Measurements from ENCODE around the gene MRPL53. TPM values are rescaled to one million over a fixed set of nuclear protein-coding genes. Genes with fewer than 3 reads are reported as not detected.

The MRPL53 gene
- total and polyA plus RNA-seq, 2 of the 13 experiments (the other 11 are each of a cell fraction or from before 2014, with no cell fraction given): 34.3 to 51.9 TPM

GRCh38 chr2:74503506-74504475 lies 31.3 kb upstream of the MRPL53 start (continued):
- TF ChIP-seq NR3C1 (CRISPR knock-in tag; IDR thresholded peaks at IDR 0.05) (no peak), ZBTB33 (CRISPR knock-in tag; IDR thresholded peaks at IDR 0.05) (no peak), SNAPC5 (CRISPR knock-in tag; IDR thresholded peaks at IDR 0.05; ENCODE audit: borderline replicate concordance) (no peak), TAF15 (IDR thresholded peaks at IDR 0.05; ENCODE audit: low read depth, low read length, poor library complexity, severe bottlenecking) (no peak), STAG1 (CRISPR knock-in tag; IDR thresholded peaks at IDR 0.05) (no peak), ZNF879 (CRISPR knock-in tag; IDR thresholded peaks at IDR 0.05) (no peak), SETDB1 (CRISPR knock-in tag; IDR thresholded peaks at IDR 0.05; ENCODE audit: borderline replicate concordance) (no peak), ZKSCAN8 (CRISPR knock-in tag; IDR thresholded peaks at IDR 0.05; ENCODE audit: borderline replicate concordance) (no peak), ZNF280D (CRISPR knock-in tag; IDR thresholded peaks at IDR 0.05) (no peak), TOE1 (CRISPR knock-in tag; IDR thresholded peaks at IDR 0.05) (no peak), ZNF772 (CRISPR knock-in tag; IDR thresholded peaks at IDR 0.05) (no peak), FUBP1 (CRISPR knock-in tag; IDR thresholded peaks at IDR 0.05; ENCODE audit: borderline replicate concordance) (no peak), ARNT2 (CRISPR knock-in tag; IDR thresholded peaks at IDR 0.05; ENCODE audit: low read depth) (no peak), NR2F6 (IDR thresholded peaks at IDR 0.05) (no peak), NR2F6 (CRISPR knock-in tag; IDR thresholded peaks at IDR 0.05) (no peak), NCOA5 (CRISPR knock-in tag; IDR thresholded peaks at IDR 0.05) (no peak)

Measured in HepG2 (cell line).